Cerebellar cortex (tissue), 1 donor: ENCODE data around the gene LMTK2.
"Not testable (repeated sequence)": the region's sequence is repeated elsewhere in the genome, so short reads cannot be mapped to it uniquely, and the experiment has no call there.

Experiments
- DNase-seq: peaks from one replicate; pipeline ENCODE4 v3.0.0-alpha.2; 2015; ENCODE audit warnings: low spot score

The LMTK2 gene

DNA sequence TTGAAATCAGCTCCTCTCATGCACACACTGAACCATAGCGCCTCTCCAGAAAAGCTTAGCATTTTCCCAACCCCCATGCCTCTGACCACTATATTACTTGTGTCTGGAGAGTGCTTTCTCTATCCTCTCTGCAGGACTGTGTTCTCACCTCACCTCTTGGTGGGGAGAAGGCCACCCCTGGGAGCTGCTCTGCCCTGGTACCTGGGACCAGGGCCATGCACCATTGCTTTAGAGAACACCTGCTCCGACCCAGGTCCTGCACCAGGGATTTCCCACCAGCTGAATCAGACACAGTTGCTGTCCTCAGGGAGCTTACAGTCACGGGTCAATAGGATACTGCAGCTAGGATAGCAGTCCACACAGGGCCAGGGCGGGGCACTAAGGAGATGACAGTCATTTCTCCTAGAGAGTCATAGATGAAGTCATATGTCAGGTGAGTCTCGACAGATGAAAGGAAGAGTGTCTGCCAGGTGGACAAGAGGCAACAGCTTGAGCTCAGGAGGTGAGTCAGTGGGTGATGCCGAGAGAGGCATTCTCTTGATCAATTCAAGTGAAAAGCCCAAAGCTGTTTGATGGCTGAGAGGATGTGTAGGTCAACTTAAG, 619 bp upstream of the LMTK2 start:
- no peak for DNase-seq

DNA sequence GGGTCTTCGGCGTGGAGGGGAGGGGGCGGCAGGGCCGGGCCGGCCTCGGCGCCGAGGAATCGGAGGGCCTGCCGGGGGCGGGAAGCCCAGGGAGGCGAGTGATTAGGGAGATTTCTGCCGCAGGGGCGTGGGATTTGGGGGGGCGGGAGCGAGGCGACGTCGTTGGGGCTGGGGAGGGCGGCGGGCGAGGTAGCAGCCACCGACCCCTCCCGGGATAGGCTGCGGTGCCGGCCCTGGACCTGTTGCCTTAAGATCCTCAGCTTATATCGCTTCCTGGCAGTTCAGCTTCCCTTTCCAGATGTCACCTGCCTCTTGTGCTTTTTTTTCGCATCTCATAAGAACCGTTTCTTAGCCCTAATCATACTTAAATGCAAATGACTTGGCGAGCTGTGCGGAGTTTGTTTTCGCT, 655 bp downstream of the LMTK2 start:
- DNase-seq = no peak

DNA sequence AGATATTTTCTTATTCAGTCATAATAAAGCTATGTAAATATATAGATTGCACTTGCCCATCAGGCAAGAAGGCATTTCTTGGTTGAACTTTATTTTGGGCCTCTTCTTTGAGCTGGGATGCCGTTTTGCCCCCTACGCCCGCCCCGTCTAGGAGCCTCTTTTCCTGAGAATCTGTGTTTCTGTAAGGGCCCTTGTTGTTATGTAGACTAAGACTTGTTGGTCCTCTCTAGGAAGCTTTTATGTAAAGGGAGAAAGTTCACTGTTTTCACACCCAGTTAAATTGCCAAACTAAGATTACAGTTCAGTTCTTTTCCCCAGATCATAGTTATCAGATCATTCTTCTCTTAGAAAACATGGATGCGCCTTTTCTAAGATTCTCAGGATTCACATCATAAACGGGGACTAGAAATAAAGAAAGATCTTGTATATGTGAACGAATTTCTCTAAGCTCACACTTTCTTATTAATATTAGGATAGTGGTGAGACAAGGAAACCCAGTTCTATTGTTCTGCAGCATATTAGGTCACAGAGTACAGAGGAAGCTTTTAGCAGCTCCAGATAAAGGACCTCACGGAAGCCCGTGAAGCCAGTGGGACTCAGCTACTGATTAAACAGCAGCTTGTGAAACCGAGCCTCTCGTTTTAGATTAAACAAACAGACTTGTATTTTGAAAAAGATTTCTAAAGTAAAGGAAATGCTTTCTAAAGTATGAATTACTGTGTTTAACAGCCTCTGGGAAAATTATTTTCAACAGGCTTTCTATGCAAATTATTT, 3.8 kb downstream of the LMTK2 start:
- no peak for DNase-seq

- no peak for DNase-seq
Observed at GRCh38 chr7:98112077-98112476, 5.4 kb downstream of the LMTK2 start.

GRCh38 chr7:98115746-98116525, 9.3 kb downstream of the LMTK2 start:
- no peak for DNase-seq

- DNase-seq = no peak
Observed at GRCh38 chr7:98116656-98117461, 10.2 kb downstream of the LMTK2 start.

DNA sequence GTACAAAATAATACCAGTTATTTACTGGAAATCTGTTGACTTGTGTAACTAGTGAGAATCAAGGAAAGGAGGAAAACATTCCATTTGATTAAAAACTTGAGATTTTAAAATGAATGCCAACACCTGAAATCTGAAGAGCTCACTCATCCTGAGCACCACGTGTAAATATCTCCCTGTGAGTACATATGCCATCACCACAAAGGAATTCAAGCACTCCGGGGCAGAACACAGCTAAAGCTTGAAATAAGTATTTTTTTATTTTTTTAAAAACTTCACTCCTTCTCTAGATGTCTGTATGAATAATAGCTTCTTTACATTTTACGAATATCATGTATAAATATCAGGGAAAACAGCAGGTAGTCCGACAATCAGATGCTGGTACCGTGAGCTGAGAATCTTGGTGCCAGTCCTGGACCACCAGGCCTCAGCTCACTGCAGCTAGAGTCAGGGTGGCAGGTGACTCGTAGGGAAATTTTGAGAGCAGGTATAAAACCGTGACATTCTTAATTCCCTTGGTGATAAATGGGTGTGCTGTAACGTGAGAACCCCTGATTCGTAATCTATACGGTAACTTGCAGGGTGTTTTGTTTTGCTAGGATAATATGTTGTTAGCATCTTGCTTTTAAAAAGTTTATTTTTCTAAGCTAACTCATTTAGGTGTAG, 12.7 kb downstream of the LMTK2 start:
- DNase-seq = no peak

DNA sequence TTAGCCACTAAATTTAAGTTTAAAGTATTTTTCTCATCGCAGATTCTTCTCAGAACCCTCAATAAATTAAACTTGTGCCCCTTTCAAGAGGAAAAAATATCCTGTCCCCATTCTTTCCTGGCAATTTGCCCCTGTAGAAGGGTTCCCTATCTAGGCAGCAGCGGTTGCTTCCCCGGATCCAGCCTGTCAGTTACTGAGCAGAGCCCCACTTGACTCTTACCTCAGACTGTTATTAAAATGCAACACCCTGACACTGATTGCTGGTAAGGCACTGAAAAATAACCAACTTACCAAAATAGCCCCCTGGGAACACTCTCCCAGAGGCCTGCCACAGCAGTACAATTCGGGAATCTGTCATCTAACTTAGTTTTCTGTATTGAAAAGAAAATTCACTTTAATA, 13.9 kb downstream of the LMTK2 start:
- DNase-seq = no peak

DNA sequence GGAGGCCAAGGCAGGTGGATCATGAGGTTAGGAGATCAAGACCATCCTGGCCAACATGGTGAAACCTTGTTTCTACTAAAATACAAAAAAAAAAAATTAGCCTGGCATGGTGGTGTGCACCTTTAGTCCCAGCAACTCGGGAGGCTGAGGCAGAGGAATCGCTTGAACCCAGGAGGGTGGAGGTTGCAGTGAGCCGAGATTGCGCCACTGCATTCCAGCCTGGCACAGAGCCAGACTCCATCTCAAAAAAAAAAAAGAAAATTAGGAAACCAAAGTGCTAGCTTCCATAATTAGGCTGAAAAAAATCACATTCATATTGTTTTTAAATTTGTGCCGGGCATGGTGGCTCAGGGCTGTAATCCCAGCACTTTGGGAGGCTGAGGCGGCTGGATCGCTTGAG, 14.7 kb downstream of the LMTK2 start:
- not testable (repeated sequence) for DNase-seq

- no peak for DNase-seq
Observed at GRCh38 chr7:98123365-98123696, 16.7 kb downstream of the LMTK2 start.

GRCh38 chr7:98125759-98126158, 19.1 kb downstream of the LMTK2 start:
- DNase-seq = no peak

GRCh38 chr7:98126311-98127142, 19.9 kb downstream of the LMTK2 start:
- DNase-seq = no peak

DNA sequence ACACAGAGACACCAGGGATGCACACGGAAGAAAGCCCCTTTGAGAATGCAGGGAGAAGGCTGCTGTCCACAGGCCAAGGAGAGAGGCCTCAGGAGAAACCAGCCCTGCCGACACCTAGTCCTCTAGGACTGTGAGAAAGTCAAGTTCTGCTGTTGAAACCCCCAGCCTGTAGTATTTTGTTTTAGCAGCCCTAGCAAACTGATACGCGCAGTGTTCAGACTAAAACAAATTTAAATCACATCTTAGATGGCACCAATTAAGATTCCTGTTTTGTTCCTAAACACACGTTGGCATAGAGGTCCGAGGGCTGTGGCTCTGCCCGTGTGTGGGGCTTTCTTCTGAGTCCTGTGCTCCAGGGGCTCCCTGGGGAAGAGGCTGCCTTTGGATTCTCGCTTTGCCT, 21.7 kb downstream of the LMTK2 start:
- no peak for DNase-seq

DNA sequence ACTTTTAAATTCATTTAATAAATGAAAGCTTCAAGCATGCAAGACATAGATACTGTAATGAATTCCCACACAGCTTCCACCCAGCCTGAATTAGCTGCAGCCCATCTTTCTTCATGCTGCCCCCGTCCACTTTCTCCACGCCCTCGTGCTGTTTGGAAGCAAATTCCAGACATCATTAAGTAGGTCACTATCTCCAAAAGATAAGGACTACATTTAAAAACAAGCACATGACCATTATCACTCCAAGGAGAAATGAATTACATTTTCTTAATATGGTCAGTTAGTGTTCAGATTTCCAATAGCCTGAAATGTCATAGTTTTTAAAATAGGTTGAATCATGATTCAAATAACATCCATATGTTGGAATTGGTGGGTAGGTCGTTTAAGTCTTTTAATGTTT, 24.3 kb downstream of the LMTK2 start:
- DNase-seq = no peak

DNA sequence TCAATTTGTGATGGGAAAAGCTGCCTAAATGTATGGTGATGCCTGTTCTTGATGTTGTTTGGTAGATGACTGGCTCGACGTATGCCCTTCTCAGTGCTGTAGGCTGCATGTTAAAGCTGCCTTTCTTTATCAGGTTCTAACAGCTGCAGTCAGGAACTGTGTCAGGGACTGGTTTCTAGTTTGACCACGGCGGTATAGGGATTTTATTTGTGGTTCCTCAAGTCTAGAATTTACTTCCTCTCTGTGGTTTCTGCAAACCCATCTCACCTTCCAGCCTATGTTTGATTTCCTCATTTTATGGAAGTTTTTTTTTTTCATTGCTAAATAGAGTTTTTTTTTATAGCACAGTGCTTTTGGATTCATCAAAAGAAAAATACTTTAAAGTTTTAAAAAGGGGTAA, 26.5 kb downstream of the LMTK2 start:
- DNase-seq = no peak

DNA sequence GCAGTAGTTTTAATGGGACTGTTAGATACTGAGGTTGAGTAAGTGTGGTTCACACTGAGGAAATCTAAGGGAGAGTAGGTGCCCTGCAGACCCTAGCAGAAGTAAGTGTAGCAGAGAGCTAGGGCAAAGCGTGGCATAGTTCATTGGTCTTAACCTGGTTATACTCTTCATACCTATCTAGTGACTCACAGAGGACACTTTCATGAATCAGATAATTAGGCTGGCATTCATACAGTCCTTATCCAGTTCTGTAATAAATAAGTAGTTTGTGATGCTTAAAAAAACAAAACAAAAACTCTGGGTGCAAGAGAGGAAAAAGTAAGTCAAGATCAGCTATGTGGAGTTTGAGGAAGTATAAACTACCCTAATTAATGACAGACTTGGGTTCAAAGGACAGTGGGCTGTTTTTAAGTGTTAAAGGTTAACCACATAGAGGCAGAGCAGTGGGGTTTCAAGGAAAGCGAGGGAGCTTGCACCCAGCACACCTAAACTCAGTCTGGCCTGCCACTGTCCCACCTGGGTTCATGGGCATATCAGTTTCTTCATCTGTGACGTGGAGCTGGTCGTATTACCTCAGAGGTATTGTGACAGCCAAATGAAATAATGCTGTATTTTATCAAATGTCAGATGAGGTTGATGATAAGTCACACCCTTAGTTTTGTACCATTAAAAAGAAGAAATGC, 27.1 kb downstream of the LMTK2 start:
- DNase-seq = no peak

- no peak for DNase-seq
Observed at GRCh38 chr7:98134420-98135228, 28.0 kb downstream of the LMTK2 start.

GRCh38 chr7:98135984-98136383, 29.3 kb downstream of the LMTK2 start:
- no peak for DNase-seq

- DNase-seq = no peak
Observed at GRCh38 chr7:98136423-98136822, 29.8 kb downstream of the LMTK2 start.
